Right atrium auricular region (tissue), 2 donors: ENCODE data around the gene MEF2A. TPM values are rescaled to one million over a fixed set of nuclear protein-coding genes. Genes with fewer than 3 reads are reported as not detected.

Experiments used
- DNase-seq: peaks from one replicate; pipeline ENCODE4 v3.0.0-alpha.2; 2019; ENCODE audit warnings: low spot score
- H3K27ac ChIP-seq, 2 donors: fragments of 200-600 bp; sonication (generic); 1 replicate in 1 of 2; 2 replicates in 1 of 2; pipeline ENCODE4 v1.5.1; 2016 to 2019
- H3K27me3 ChIP-seq, 2 donors: fragments of 200-600 bp; sonication (generic); one replicate each; pipeline versions ENCODE4 v1.5.1 to v1.6.0; 2017 to 2019
- H3K36me3 ChIP-seq: fragments of 200-600 bp; sonication (generic); one replicate; pipeline ENCODE4 v1.5.1; 2016
- H3K4me1 ChIP-seq, 2 donors: fragments of 200-600 bp; sonication (generic); one replicate each; pipeline versions ENCODE4 v1.5.1 to v1.6.0; 2017 to 2019
- H3K4me3 ChIP-seq, 2 donors: fragments of 200-600 bp; sonication (generic); 1 replicate in 1 of 2; 2 replicates in 1 of 2; pipeline ENCODE4 v1.5.1; 2017 to 2019; ENCODE audit warnings: mild to moderate bottlenecking in 1 of 2, moderate library complexity in 1 of 2
- H3K9me3 ChIP-seq, 2 donors: fragments of 200-600 bp; sonication (generic); one replicate each; pipeline ENCODE4 v1.5.1; 2019
- CTCF ChIP-seq, 2 donors: fragments of 200-600 bp; sonication (generic); IDR thresholded peaks; one replicate each; pipeline ENCODE4 v1.5.1; 2019; ENCODE audit warnings: antibody characterized with exemption in 2 of 2
- total RNA-seq, 2 donors: library from RNA; depleted of rRNA; stranded (reverse); fragments of >200 nt; gene quantifications; one replicate each; pipeline ENCODE4 v1.1.0, GENCODE V29; 2016

Gene MEF2A
- total RNA-seq, 2 donors from 2014 or later: 175 to 245 TPM

- no peak for TF ChIP-seq CTCF (IDR thresholded peaks at IDR 0.05)
- no peak overlapping the region for H3K4me3 ChIP-seq
- H3K27me3 ChIP-seq: no peaks in the 10 kb centered on the region
- no peak overlapping the region for H3K27ac ChIP-seq
- no peaks in the 10 kb centered on the region for H3K9me3 ChIP-seq
- no peaks in the 10 kb centered on the region for H3K4me1 ChIP-seq
- DNase-seq: no peak
- no peaks in the 10 kb centered on the region for H3K36me3 ChIP-seq
Observed at GRCh38 chr15:99763827-99764226, 198.0 kb downstream of the MEF2A start.

- H3K4me1 ChIP-seq: no peaks in the 10 kb centered on the region
- H3K27ac ChIP-seq: no peak overlapping the region
- H3K36me3 ChIP-seq: no peaks in the 10 kb centered on the region
- TF ChIP-seq CTCF (IDR thresholded peaks at IDR 0.05): no peak
- H3K27me3 ChIP-seq: no peaks in the 10 kb centered on the region
- no peaks in the 10 kb centered on the region for H3K9me3 ChIP-seq
- H3K4me3 ChIP-seq: no peak overlapping the region
- no peak for DNase-seq
Observed at GRCh38 chr15:99764522-99764921, 198.7 kb downstream of the MEF2A start.

Other genes starting within 250 kb of the MEF2A start
- 10 to 100 TPM; 12.5 to 12.9 TPM for gene LYSMD4, start 167.5 kb downstream of the MEF2A start, total RNA-seq